WERI-Rb-1 (cell line): ENCODE results near the gene BCAR1.

Experiments used
- DNase-seq: peaks from one replicate; pipeline ENCODE4 v3.0.0-alpha.2; 2020
- H3K27ac ChIP-seq: fragments of 250-450 bp; sonication (Bioruptor Pico); 2 replicates; pipeline ENCODE4 v1.5.1; 2020; ENCODE audit warnings: mild to moderate bottlenecking, moderate library complexity
- H3K27me3 ChIP-seq: fragments of 250-450 bp; sonication (Bioruptor Pico); 2 replicates; pipeline ENCODE4 v1.5.1; 2021; ENCODE audit warnings: mild to moderate bottlenecking, low read depth, moderate library complexity; ENCODE audit not compliant: insufficient read depth, severe bottlenecking
- H3K36me3 ChIP-seq: fragments of 250-450 bp; sonication (Bioruptor Pico); 2 replicates; pipeline ENCODE4 v1.5.1; 2020; ENCODE audit warnings: mild to moderate bottlenecking, moderate library complexity
- H3K4me3 ChIP-seq: 2 replicates; pipeline ENCODE4 v1.5.1; 2011; ENCODE audit warnings: low read depth, mild to moderate bottlenecking, control low read depth, low read length
- H3K9me3 ChIP-seq: fragments of 250-450 bp; sonication (Bioruptor Pico); 2 replicates; pipeline ENCODE4 v1.5.1; 2021; ENCODE audit warnings: mild to moderate bottlenecking, moderate library complexity; ENCODE audit not compliant: severe bottlenecking
- TF ChIP-seq, protein P1 (sequence below): IDR thresholded peaks from 2 replicates; pipeline ENCODE4 v1.5.1; 2011; ENCODE audit warnings: low read depth, mild to moderate bottlenecking, control low read depth, inconsistent platforms, low read length

The BCAR1 gene

GRCh38 chr16:75258807-75259141, 7.3 kb upstream of the BCAR1 start:
- Histone ChIP-seq H3K9me3 (no peaks in the 10 kb centered on the region), H3K27ac (no peak overlapping the region; the same call in 1 of the 2 replicates), H3K36me3 (peaks cover 13% of the 10 kb centered on the region), H3K27me3 (no peaks in the 10 kb centered on the region), H3K4me3 (no peak overlapping the region)
- TF ChIP-seq, protein P1, sequence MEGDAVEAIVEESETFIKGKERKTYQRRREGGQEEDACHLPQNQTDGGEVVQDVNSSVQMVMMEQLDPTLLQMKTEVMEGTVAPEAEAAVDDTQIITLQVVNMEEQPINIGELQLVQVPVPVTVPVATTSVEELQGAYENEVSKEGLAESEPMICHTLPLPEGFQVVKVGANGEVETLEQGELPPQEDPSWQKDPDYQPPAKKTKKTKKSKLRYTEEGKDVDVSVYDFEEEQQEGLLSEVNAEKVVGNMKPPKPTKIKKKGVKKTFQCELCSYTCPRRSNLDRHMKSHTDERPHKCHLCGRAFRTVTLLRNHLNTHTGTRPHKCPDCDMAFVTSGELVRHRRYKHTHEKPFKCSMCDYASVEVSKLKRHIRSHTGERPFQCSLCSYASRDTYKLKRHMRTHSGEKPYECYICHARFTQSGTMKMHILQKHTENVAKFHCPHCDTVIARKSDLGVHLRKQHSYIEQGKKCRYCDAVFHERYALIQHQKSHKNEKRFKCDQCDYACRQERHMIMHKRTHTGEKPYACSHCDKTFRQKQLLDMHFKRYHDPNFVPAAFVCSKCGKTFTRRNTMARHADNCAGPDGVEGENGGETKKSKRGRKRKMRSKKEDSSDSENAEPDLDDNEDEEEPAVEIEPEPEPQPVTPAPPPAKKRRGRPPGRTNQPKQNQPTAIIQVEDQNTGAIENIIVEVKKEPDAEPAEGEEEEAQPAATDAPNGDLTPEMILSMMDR = no peak
- no peak for DNase-seq

DNA sequence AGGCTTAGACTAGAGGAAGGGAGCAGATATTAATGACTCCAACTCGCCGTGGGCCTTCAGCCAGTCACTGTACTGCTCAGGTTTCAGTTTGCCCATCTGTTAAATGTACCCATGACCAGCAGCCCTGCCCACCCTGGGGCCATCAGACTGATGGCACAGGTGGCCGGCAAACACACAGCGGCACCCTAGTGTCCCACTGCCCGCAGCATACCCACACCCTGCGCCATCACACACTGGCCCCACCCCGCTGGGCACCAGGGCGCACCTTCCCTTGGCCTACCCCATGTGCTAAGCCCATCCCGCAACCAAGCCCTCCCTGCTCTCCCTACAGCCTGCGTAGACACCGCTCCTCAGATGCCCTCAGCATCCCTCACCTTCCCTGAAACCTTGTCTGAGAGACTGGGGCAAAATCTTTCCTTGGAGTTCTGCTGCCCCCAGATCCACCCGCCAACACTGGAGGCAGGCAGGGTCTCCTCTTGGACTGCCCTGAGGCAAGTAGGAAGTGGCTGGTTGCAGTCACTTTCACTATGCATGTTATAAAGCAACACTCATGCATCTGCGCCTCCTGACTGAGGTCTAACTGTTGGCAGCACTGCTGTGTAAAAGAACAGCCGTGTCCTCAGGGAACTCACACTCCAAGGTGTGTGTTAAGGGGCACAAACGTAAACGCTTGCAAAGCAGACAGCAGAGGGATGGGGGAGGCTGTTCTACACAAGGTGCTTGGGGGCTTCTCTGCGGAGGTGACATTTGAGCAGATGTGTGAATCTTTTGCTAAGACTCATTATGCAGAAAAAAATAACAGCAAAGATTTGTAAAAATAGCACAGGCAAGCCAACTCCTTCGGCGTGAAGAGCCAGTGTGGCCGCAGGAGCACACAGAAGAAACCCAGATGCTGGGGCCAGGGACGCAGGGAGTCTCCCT, 6.7 kb upstream of the BCAR1 start:
- TF ChIP-seq, protein P1 = no peak
- peaks cover 7% of the 10 kb centered on the region for H3K36me3 ChIP-seq
- H3K9me3 ChIP-seq = no peaks in the 10 kb centered on the region
- H3K4me3 ChIP-seq = no peak overlapping the region
- no peak for DNase-seq
- no peaks in the 10 kb centered on the region for H3K27me3 ChIP-seq
- H3K27ac ChIP-seq = no peak overlapping the region; the same call in none of the 2 replicates

GRCh38 chr16:75256696-75257343, 5.4 kb upstream of the BCAR1 start:
- Histone ChIP-seq H3K27ac (peak overlapping the region; percentile 79), H3K36me3 (no peaks in the 10 kb centered on the region; the same call in 1 of the 2 replicates), H3K4me3 (peak overlapping the region; percentile 47), H3K27me3 (no peaks in the 10 kb centered on the region), H3K9me3 (no peaks in the 10 kb centered on the region)
- TF ChIP-seq, protein P1 = no peak
- peak; percentile 90 for DNase-seq

- Histone ChIP-seq H3K27me3 (no peaks in the 10 kb centered on the region), H3K9me3 (no peaks in the 10 kb centered on the region), H3K36me3 (no peaks in the 10 kb centered on the region; the same call in 1 of the 2 replicates), H3K27ac (peak overlapping the region; percentile 79), H3K4me3 (peak overlapping the region; percentile 47)
- peak; percentile 80 for DNase-seq
- TF ChIP-seq, protein P1 = peak; percentile 45
These were observed 4.7 kb upstream of the BCAR1 start for GRCh38 chr16:75256059-75256571.

GRCh38 chr16:75254359-75254837, 3.0 kb upstream of the BCAR1 start:
- Histone ChIP-seq H3K36me3 (no peaks in the 10 kb centered on the region; the same call in 1 of the 2 replicates), H3K27me3 (no peaks in the 10 kb centered on the region), H3K27ac (no peak overlapping the region), H3K4me3 (no peak overlapping the region), H3K9me3 (no peaks in the 10 kb centered on the region)
- peak; percentile 4 for DNase-seq
- TF ChIP-seq, protein P1 = no peak
